T-helper 1 cell treated with Interleukin-12 subunit alpha and Interleukin-12 subunit beta and Interleukin-4 antibody, amounts not matched to agents 30 ng/mL and 1 ng/mL, for 36 hours (primary cell): Measurements from ENCODE around the gene RAP1GAP. TPM values are rescaled to one million over a fixed set of nuclear protein-coding genes. Genes with fewer than 3 reads are reported as not detected.
"Not testable (repeated sequence)": the region's sequence is repeated elsewhere in the genome, so short reads cannot be mapped to it uniquely, and the experiment has no call there.

ENCODE experiments used
- intact Hi-C: fragments of 100-400 bp; cut with micrococcal nuclease; formaldehyde crosslinking; loops from one replicate; pipeline ENCODE4 v1.15.1; 2024
- total RNA-seq: library from RNA; stranded (reverse); gene quantifications from 2 replicates; pipeline ENCODE4 v1.2.3, GENCODE V29; 2022

RAP1GAP gene
- total RNA-seq, 1 donor from 2014 or later: 0.54 TPM

GRCh38 chr1:21647431-21648351, 21.5 kb downstream of the RAP1GAP start:
- intact Hi-C loops: no loop called here

DNA sequence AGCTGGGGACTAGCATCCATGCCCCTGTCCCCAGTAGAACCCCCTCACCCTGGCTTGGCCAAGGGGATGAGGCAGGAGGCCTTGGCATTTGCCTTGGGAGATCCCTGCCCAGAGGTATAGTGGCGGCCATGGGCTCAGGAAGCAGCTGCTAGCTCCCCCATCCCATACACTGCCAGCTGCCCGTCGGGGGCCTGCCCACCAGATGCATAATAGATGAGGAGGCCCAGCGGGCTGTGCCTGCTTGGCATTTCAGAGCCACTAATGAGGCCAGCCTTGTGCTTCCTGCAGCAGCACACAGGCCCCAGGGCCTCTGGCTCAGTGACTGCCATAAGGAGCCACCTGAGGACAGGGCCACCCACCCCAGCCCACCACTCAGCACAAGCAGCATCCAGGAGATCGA, 23.6 kb downstream of the RAP1GAP start:
- intact Hi-C loops: no loop called here

DNA sequence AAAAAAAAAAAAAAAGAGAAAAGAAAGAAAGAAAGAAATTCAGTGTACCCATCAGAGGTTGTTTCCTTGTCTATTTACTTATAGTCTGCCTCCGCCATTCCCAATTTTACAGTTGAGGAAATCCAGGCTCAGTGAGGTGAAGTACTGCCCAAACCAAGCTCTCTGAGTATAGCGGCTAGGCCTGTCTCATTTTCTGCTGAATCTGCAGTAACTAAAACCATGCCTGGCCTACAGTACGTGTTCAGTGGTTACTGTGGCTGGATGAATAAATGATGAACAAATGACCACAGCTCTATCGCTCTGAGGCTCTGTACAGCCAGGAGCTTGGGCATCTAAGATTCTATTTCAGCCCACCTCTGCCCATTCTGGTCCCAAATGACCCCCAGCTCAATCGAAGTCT, 24.3 kb downstream of the RAP1GAP start:
- intact Hi-C loops: no loop called here

- intact Hi-C loops: no loop called here
Measured at GRCh38 chr1:21644348-21644747, 24.8 kb downstream of the RAP1GAP start.

DNA sequence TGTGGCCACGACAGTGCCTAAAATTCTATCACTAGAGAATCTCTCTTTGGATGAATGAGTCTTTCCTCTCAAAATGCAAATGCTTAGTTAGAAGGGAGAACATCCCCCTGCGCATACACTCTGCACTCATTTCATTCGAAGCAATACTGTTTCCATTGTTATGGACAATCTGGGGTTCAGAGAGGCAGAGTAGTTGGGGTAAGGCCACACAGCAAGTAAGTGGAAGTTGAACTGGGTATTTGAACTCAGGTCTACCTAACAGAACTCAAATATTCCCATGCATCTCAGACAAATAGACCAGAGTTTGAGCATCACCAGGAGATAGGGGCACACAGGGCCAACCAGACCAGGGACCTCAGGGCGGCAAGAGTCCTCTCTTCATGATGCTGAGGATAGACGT, 25.5 kb downstream of the RAP1GAP start:
- intact Hi-C loops: no loop called here

DNA sequence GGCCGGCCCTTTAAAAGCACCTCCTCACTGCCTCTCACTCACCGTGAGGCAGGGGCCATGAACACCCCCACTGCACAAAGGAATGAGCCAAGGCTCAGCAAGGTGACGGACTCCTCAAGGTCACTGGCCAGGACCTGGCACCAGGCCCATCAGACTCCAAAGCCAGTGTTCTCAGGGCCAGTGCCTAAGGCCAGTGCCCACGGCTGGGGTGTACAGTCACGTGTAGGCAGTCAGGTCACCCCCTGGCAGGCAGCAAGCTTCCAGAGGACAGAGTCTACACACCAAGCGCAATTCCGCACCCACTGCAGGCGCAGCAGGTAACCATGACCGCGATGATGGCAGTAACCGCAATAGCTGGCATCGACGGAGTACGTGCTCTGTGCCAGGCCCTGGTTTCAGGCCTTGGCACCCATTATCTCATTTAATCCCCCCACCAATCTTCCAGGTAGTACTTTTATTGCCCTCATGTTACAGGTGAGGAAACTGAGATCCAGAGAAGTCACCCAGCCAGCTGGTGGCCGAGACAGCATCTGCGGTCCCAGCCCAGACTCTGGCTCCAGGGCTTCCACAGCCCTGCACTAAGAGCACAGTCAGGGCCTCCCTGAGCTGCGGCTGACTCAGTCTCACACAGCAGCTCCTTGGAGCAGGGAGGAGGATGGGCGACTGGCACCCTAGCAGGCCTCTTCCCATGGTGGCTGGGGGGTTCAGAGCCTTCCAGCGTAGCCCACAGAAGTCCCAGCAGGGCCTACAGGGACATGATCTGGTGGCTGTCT, 27.0 kb downstream of the RAP1GAP start:
- intact Hi-C loops: no loop called here

DNA sequence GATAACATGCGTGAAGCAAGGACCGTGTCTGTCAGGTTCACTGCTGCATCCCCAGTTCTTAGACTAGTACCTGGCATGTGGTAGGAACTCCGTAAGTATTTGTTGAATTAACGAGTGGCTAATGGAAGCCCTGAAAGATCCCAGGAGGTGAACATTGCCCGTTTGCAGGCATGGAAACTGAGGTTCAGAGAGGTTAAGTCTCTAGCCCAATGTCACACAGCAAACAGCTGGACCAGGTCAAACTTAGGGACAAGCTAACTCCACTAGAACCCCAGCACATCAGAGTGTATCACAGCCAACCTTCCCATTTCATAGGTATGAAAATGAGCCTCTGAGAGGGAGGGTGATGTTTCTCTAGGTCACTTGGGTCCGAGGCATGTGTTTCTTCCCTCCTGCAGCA, 27.6 kb downstream of the RAP1GAP start:
- intact Hi-C loops: no loop called here

GRCh38 chr1:21641076-21641475, 28.1 kb downstream of the RAP1GAP start:
- intact Hi-C loops: no loop called here

DNA sequence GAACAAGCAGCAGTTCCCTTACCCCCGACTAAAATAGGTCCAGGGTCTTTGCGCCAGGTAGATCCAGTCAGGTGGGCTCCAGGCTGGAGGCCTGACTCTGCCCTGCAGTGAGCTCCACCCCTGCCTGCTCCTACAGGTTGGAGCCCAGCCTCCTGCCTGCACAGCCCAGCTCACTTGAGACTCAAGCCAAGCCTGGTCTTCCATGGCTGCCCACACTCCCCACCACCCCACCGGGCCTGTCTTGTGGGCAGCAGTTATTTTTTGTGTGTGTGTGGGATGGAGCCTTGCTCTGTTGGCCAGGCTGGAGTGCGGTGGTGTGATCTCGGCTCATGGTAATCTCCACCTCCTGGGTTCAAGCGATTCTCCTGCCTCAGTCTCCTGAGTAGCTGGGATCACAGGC, 28.5 kb downstream of the RAP1GAP start:
- intact Hi-C loops: no loop called here

GRCh38 chr1:21639594-21640041, 29.5 kb downstream of the RAP1GAP start:
- intact Hi-C loops: no loop called here

- intact Hi-C loops: no loop called here
Measured at GRCh38 chr1:21638531-21639341, 30.4 kb downstream of the RAP1GAP start.

GRCh38 chr1:21637514-21637913, 31.6 kb downstream of the RAP1GAP start:
- intact Hi-C loops: no loop called here

DNA sequence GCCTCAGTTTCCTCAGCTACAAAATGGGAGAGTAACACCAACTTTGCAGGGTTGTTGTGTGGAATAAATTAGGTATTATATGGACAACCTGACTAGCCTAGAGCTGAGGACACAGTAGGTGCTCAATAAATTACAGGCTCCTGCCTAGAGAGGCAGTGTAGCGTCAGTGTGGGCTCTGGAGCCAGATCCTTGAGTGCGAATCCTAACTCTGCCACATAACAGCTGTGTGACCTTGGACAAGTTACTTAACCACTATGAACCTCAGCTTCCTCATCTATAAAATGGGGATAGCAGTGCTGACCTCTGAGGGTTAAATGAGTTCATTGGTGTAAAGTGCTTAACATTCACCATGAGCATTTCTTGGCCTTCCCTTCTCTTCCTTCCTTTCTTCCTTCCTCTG, 33.1 kb downstream of the RAP1GAP start:
- intact Hi-C loops: no loop called here

- intact Hi-C loops: no loop called here
Measured at GRCh38 chr1:21634806-21635535, 34.2 kb downstream of the RAP1GAP start.

GRCh38 chr1:21633992-21634805, 35.0 kb downstream of the RAP1GAP start:
- intact Hi-C loops: no loop called here

- intact Hi-C loops: no loop called here
Measured at GRCh38 chr1:21633141-21633755, 35.9 kb downstream of the RAP1GAP start.

- intact Hi-C loops: no loop called here
Measured at GRCh38 chr1:21631944-21632887, 36.9 kb downstream of the RAP1GAP start.

DNA sequence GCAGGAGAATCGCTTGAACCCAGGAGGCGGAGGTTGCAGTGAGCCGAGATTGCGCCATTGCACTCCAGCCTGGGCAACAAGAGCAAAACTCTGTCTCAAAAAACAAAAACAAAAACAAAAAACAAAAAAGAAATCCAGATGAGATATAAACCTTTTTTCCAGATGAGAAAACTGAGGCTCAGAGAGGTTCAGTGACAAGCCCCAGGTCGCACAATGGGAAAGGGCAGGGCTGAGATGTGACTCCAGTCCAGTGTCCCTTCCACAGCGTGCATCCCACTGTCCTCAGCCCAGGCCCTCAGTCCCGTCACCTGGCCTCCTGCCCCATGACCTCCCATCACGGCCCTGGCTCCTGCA, 37.6 kb downstream of the RAP1GAP start:
- intact Hi-C loops: not testable (repeated sequence)
